Activated CD8-positive, alpha-beta memory T cell treated with anti-CD3 and anti-CD28 coated beads, Interleukin-2, amount 10 ng/mL, durations not matched to agents 7 days and 5 days (primary cell): ENCODE results near the gene SLIT3. TPM values are rescaled to one million over a fixed set of nuclear protein-coding genes. Genes with fewer than 3 reads are reported as not detected.

Source experiments
- ATAC-seq: fragments of 150-1000 bp; cut with Tn5 transposase; one replicate; pipeline ENCODE4 v1.10.0; 2021; ENCODE audit warnings: moderate library complexity
- CTCF ChIA-PET: fragments of 350-600 bp; sonication (Branson Sonifier 250); formaldehyde crosslinking; loops from one replicate; lab custom pipeline; 2021; ENCODE audit warnings: antibody characterized with exemption; lab: Charles Lee
- DNase-seq: peaks from one replicate; pipeline ENCODE4 v3.0.0-alpha.2; 2020
- H3K27ac Mint-ChIP-seq: one replicate; pipeline ENCODE4 v1.8.0; 2021; ENCODE audit warnings: mild to moderate bottlenecking, mixed read lengths
- H3K27me3 Mint-ChIP-seq: one replicate; pipeline ENCODE4 v1.8.0; 2021; ENCODE audit warnings: mixed read lengths
- H3K36me3 Mint-ChIP-seq: one replicate; pipeline ENCODE4 v1.8.0; 2021; ENCODE audit warnings: mild to moderate bottlenecking, mixed read lengths
- H3K4me1 Mint-ChIP-seq: one replicate; pipeline ENCODE4 v1.8.0; 2021; ENCODE audit warnings: mixed read lengths
- H3K4me3 Mint-ChIP-seq: one replicate; pipeline ENCODE4 v1.8.0; 2021; ENCODE audit warnings: mild to moderate bottlenecking, moderate library complexity, mixed read lengths
- H3K9me3 Mint-ChIP-seq: one replicate; pipeline ENCODE4 v1.8.0; 2022; ENCODE audit warnings: low read depth, mixed read lengths
- total RNA-seq, 2 experiments: library from RNA; stranded (reverse); gene quantifications; one replicate each; pipeline ENCODE4 v1.2.3, GENCODE V29; 2021

SLIT3 gene
- total RNA-seq, 2 experiments from 2014 or later, result 0.09 TPM; not detected in 1

DNA sequence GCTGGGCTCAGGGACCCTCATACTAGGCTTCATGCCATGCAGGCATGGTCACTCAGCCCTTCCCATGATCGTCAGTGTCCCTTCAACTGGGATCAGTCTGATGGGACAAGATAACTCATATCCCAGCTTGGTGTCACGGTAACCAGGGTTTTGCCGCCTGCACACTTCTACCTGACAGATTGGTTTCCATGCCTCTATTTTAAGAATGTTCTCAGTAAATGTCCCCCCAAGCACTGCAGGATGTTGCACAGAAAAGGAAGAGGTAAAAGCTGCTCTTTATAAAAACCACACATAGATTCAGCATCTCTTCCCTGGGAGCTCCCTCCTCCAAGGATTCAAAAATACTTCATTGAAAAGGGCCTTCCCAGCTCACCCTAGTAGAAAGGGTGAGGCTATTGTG is 56.1 kb downstream of the SLIT3 start:
- Mint-ChIP-seq H3K27ac (no peak overlapping the region), H3K27me3 (no peaks in the 10 kb centered on the region), H3K4me3 (no peak overlapping the region), H3K36me3 (no peaks in the 10 kb centered on the region), H3K9me3 (peaks cover 2% of the 10 kb centered on the region), H3K4me1 (no peaks in the 10 kb centered on the region)
- DNase-seq, result no peak
- CTCF ChIA-PET, result interaction anchor here (1.0 kb wide), 1 partner anchor 10 kb away, joined by 3 read pairs; no protein-coding TSS in a partner anchor
- no peak for ATAC-seq

- H3K36me3 Mint-ChIP-seq, result no peaks in the 10 kb centered on the region
- DNase-seq (no peak), ATAC-seq (no peak)
- no peak overlapping the region for H3K27ac Mint-ChIP-seq
- H3K9me3 Mint-ChIP-seq, result peaks cover 2% of the 10 kb centered on the region
- H3K27me3 Mint-ChIP-seq, result no peaks in the 10 kb centered on the region
- H3K4me3 Mint-ChIP-seq, result no peak overlapping the region
- H3K4me1 Mint-ChIP-seq, result no peaks in the 10 kb centered on the region
- CTCF ChIA-PET, result no interaction called here
These were observed 57.1 kb downstream of the SLIT3 start for GRCh38 chr5:169243651-169244422.

GRCh38 chr5:169242849-169243186 is 58.1 kb downstream of the SLIT3 start:
- Mint-ChIP-seq H3K9me3 (peaks cover 2% of the 10 kb centered on the region), H3K4me3 (no peak overlapping the region), H3K4me1 (no peaks in the 10 kb centered on the region), H3K36me3 (no peaks in the 10 kb centered on the region), H3K27ac (no peak overlapping the region), H3K27me3 (no peaks in the 10 kb centered on the region)
- CTCF ChIA-PET, result no interaction called here
- no peak for ATAC-seq
- no peak for DNase-seq

GRCh38 chr5:169242175-169242848 is 58.6 kb downstream of the SLIT3 start:
- H3K27ac Mint-ChIP-seq, result no peak overlapping the region
- no peak for ATAC-seq
- H3K4me1 Mint-ChIP-seq, result no peaks in the 10 kb centered on the region
- H3K4me3 Mint-ChIP-seq, result no peak overlapping the region
- CTCF ChIA-PET, result no interaction called here
- peaks cover 2% of the 10 kb centered on the region for H3K9me3 Mint-ChIP-seq
- no peak for DNase-seq
- no peaks in the 10 kb centered on the region for H3K27me3 Mint-ChIP-seq
- no peaks in the 10 kb centered on the region for H3K36me3 Mint-ChIP-seq

GRCh38 chr5:169229342-169229892 is 71.5 kb downstream of the SLIT3 start:
- DNase-seq (no peak), ATAC-seq (no peak)
- Mint-ChIP-seq H3K4me3 (no peak overlapping the region), H3K27ac (no peak overlapping the region), H3K36me3 (no peaks in the 10 kb centered on the region), H3K9me3 (no peaks in the 10 kb centered on the region), H3K27me3 (no peaks in the 10 kb centered on the region), H3K4me1 (no peaks in the 10 kb centered on the region)
- CTCF ChIA-PET, result no interaction called here

GRCh38 chr5:169226895-169227294 is 74.0 kb downstream of the SLIT3 start:
- Mint-ChIP-seq H3K4me3 (no peak overlapping the region), H3K9me3 (no peaks in the 10 kb centered on the region), H3K27me3 (no peaks in the 10 kb centered on the region), H3K4me1 (no peaks in the 10 kb centered on the region), H3K27ac (no peak overlapping the region), H3K36me3 (no peaks in the 10 kb centered on the region)
- ATAC-seq, result no peak
- DNase-seq, result no peak
- CTCF ChIA-PET, result no interaction called here

DNA sequence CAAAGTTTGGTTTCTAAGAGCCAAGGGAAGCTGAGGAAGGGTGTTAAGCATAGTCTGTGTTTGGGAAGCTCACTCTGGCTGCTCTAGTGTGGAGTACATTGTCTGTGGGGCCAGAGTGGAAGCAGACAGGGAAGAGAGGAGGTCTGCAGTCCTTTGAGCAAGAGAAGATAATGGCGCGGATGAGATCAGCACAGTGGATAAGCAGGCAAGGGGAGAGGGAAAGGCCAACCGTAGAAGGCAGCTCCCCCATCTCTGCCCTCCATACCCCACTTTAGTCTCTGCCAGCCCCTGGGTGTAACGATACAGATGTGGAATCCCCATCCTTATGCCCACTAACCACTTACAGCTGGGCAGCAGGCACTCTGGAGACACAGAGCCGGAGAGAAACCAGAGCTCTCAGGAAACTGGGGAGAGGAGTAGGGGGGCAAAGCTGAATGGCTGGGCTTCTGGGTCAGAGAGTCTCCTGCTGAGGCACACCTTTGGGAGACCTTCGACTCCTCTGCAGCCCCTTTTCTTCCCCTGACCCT is 75.0 kb downstream of the SLIT3 start:
- no peak overlapping the region for H3K4me3 Mint-ChIP-seq
- H3K36me3 Mint-ChIP-seq, result no peaks in the 10 kb centered on the region
- no peak for ATAC-seq
- H3K27ac Mint-ChIP-seq, result no peak overlapping the region
- DNase-seq, result no peak
- no peaks in the 10 kb centered on the region for H3K27me3 Mint-ChIP-seq
- no peaks in the 10 kb centered on the region for H3K4me1 Mint-ChIP-seq
- CTCF ChIA-PET, result no interaction called here
- no peaks in the 10 kb centered on the region for H3K9me3 Mint-ChIP-seq

DNA sequence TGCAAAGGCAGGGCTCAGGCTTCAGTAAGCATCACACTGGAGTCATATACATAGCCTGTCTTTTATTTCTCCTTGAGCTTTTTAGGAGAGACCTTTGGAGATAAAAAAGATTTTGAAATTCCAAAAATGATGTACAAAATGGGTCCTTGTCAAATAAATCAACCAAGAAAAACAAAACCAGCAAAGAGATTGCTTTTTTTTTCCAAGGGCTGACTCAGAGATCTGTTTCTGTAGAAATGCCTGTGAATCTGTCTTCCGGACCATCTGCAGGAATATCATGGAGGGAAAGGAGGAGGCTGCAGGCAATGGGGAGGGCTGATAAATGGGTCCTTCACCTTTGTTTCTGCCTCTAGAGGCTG is 77.4 kb downstream of the SLIT3 start:
- ATAC-seq, result no peak
- Mint-ChIP-seq H3K27ac (no peak overlapping the region), H3K9me3 (no peaks in the 10 kb centered on the region), H3K4me1 (no peaks in the 10 kb centered on the region), H3K4me3 (no peak overlapping the region), H3K36me3 (no peaks in the 10 kb centered on the region), H3K27me3 (no peaks in the 10 kb centered on the region)
- DNase-seq, result no peak
- CTCF ChIA-PET, result interaction anchor here (0.6 kb wide), 1 partner anchor 872 kb away, joined by 4 read pairs; no protein-coding TSS in a partner anchor

- DNase-seq (no peak), ATAC-seq (no peak)
- Mint-ChIP-seq H3K9me3 (no peaks in the 10 kb centered on the region), H3K36me3 (no peaks in the 10 kb centered on the region), H3K27me3 (no peaks in the 10 kb centered on the region), H3K4me1 (no peaks in the 10 kb centered on the region), H3K27ac (no peak overlapping the region), H3K4me3 (no peak overlapping the region)
- CTCF ChIA-PET, result no interaction called here
These were observed 77.9 kb downstream of the SLIT3 start for GRCh38 chr5:169222934-169223594.

- CTCF ChIA-PET, result no interaction called here
- H3K4me1 Mint-ChIP-seq, result no peaks in the 10 kb centered on the region
- H3K36me3 Mint-ChIP-seq, result no peaks in the 10 kb centered on the region
- H3K9me3 Mint-ChIP-seq, result no peaks in the 10 kb centered on the region
- no peaks in the 10 kb centered on the region for H3K27me3 Mint-ChIP-seq
- no peak overlapping the region for H3K4me3 Mint-ChIP-seq
- DNase-seq, result no peak
- H3K27ac Mint-ChIP-seq, result no peak overlapping the region
- ATAC-seq, result no peak
These were observed 79.4 kb downstream of the SLIT3 start for GRCh38 chr5:169221519-169221918.

DNA sequence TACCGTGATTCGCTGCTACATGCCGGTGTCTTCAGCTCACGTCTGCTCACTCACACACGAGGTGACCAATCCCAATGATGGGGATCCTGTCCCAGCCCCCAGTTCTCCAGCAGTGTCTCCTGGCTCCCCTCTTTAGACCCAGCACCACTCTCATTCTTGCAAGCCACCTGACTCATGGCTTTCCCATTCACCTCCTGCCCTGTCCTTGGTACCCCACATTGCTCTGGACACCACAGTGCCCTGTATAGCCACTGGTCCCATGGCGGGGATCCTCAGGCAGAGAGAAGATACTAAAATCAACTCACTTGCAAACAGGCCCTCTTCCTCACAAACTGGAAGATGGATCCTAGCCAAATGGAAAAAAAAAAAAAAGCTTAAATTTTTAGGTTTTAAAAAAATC is 81.0 kb downstream of the SLIT3 start:
- no peak for DNase-seq
- H3K27ac Mint-ChIP-seq, result no peak overlapping the region
- no peaks in the 10 kb centered on the region for H3K4me1 Mint-ChIP-seq
- H3K27me3 Mint-ChIP-seq, result no peaks in the 10 kb centered on the region
- H3K4me3 Mint-ChIP-seq, result no peak overlapping the region
- CTCF ChIA-PET, result no interaction called here
- ATAC-seq, result no peak
- H3K9me3 Mint-ChIP-seq, result no peaks in the 10 kb centered on the region
- no peaks in the 10 kb centered on the region for H3K36me3 Mint-ChIP-seq

GRCh38 chr5:169219351-169219750 is 81.6 kb downstream of the SLIT3 start:
- H3K27me3 Mint-ChIP-seq, result no peaks in the 10 kb centered on the region
- no peaks in the 10 kb centered on the region for H3K4me1 Mint-ChIP-seq
- no peak overlapping the region for H3K27ac Mint-ChIP-seq
- CTCF ChIA-PET, result no interaction called here
- H3K36me3 Mint-ChIP-seq, result no peaks in the 10 kb centered on the region
- H3K4me3 Mint-ChIP-seq, result no peak overlapping the region
- DNase-seq (no peak), ATAC-seq (no peak)
- H3K9me3 Mint-ChIP-seq, result no peaks in the 10 kb centered on the region

DNA sequence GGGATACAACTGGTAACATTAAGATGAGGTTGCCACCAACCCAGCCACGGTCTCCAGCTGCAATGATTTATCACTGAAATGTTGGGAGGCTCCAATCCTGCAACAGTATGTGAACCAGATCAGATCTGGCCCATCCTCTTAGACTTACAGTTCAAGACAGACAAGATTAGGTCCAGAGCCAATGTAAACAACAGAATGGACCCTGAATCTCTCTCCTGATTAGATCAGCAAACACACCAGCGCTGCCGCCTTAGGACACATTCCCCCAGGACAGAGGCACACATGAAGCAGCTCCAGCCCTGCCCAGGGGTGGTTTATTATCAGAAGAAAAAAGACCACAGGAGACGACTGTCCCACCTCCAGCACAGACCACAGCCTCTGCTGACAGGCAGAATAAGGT is 82.1 kb downstream of the SLIT3 start:
- no peaks in the 10 kb centered on the region for H3K9me3 Mint-ChIP-seq
- no peak overlapping the region for H3K27ac Mint-ChIP-seq
- no peak for DNase-seq
- ATAC-seq, result no peak
- CTCF ChIA-PET, result no interaction called here
- H3K27me3 Mint-ChIP-seq, result no peaks in the 10 kb centered on the region
- H3K4me3 Mint-ChIP-seq, result no peak overlapping the region
- no peaks in the 10 kb centered on the region for H3K4me1 Mint-ChIP-seq
- H3K36me3 Mint-ChIP-seq, result no peaks in the 10 kb centered on the region
